Stomach smooth muscle (tissue), 2 donors: ENCODE measurements around the gene ILKAP.
"Not testable (repeated sequence)": the region's sequence is repeated elsewhere in the genome, so short reads cannot be mapped to it uniquely, and the experiment has no call there.

ENCODE experiments used
- H3K27ac ChIP-seq: one replicate; pipeline ENCODE4 v1.7.0; 2013; ENCODE audit warnings: mild to moderate bottlenecking, low read length, inconsistent platforms
- H3K27me3 ChIP-seq, 2 donors: one replicate each; pipeline ENCODE4 v1.7.0; 2013; ENCODE audit warnings: low read length in 2 of 2; ENCODE audit not compliant: insufficient read depth in 2 of 2, control insufficient read depth in 1 of 2
- H3K36me3 ChIP-seq, 2 donors: one replicate each; pipeline ENCODE4 v1.7.0; 2013; ENCODE audit warnings: low read length in 2 of 2; ENCODE audit not compliant: control insufficient read depth in 2 of 2, insufficient read depth in 2 of 2
- H3K4me1 ChIP-seq: one replicate; pipeline ENCODE4 v1.7.0; 2013; ENCODE audit warnings: low read length; ENCODE audit not compliant: control insufficient read depth, insufficient read depth
- H3K4me3 ChIP-seq, 2 donors: one replicate each; pipeline ENCODE4 v1.7.0; 2013; ENCODE audit warnings: low read length in 2 of 2
- H3K9ac ChIP-seq, 2 donors: one replicate each; pipeline ENCODE4 v1.7.0; 2013; ENCODE audit warnings: low read length in 2 of 2, mild to moderate bottlenecking in 1 of 2
- H3K9me3 ChIP-seq, 2 donors: one replicate each; pipeline ENCODE4 v1.7.0; 2013; ENCODE audit warnings: low read length in 2 of 2; ENCODE audit not compliant: control insufficient read depth in 2 of 2
- donor health status: healthy.
- donor health status: Pancreatic carcinoma.

The ILKAP gene

GRCh38 chr2:238187618-238188548 is 15.6 kb downstream of the ILKAP start:
- H3K27me3 ChIP-seq, result no peaks in the 10 kb centered on the region
- H3K9ac ChIP-seq, result no peak overlapping the region
- H3K36me3 ChIP-seq, result peaks cover 65% of the 10 kb centered on the region in 2 donors
- no peak overlapping the region for H3K4me3 ChIP-seq
- H3K27ac ChIP-seq, result no peak overlapping the region
- H3K9me3 ChIP-seq, result no peaks in the 10 kb centered on the region
- peaks cover under 1% of the 10 kb centered on the region for H3K4me1 ChIP-seq

GRCh38 chr2:238183821-238184220 is 19.7 kb downstream of the ILKAP start:
- no peak overlapping the region for H3K9ac ChIP-seq
- no peak overlapping the region for H3K27ac ChIP-seq
- peaks cover 78 to 82% of the 10 kb centered on the region in 2 donors for H3K36me3 ChIP-seq
- no peak overlapping the region for H3K4me3 ChIP-seq
- H3K9me3 ChIP-seq, result no peaks in the 10 kb centered on the region
- peaks cover 3% of the 10 kb centered on the region for H3K4me1 ChIP-seq
- no peaks in the 10 kb centered on the region for H3K27me3 ChIP-seq

- H3K27ac ChIP-seq, result no peak overlapping the region
- peaks cover 72 to 76% of the 10 kb centered on the region in 2 donors for H3K36me3 ChIP-seq
- no peaks in the 10 kb centered on the region for H3K9me3 ChIP-seq
- no peak overlapping the region for H3K9ac ChIP-seq
- no peaks in the 10 kb centered on the region for H3K27me3 ChIP-seq
- H3K4me3 ChIP-seq, result no peak overlapping the region
- peaks cover 3% of the 10 kb centered on the region for H3K4me1 ChIP-seq
Observed at GRCh38 chr2:238182362-238182761, 21.1 kb downstream of the ILKAP start.

GRCh38 chr2:238180554-238180953 is 22.9 kb downstream of the ILKAP start:
- Histone ChIP-seq H3K27ac (no peak overlapping the region), H3K36me3 (peaks cover 64 to 68% of the 10 kb centered on the region in 2 donors), H3K27me3 (no peaks in the 10 kb centered on the region), H3K4me1 (peaks cover 3% of the 10 kb centered on the region), H3K4me3 (no peak overlapping the region), H3K9ac (no peak overlapping the region), H3K9me3 (no peaks in the 10 kb centered on the region)

- H3K4me1 ChIP-seq, result no peaks in the 10 kb centered on the region
- no peak overlapping the region for H3K4me3 ChIP-seq
- H3K27me3 ChIP-seq, result no peaks in the 10 kb centered on the region
- H3K9me3 ChIP-seq, result no peaks in the 10 kb centered on the region
- peaks cover 62 to 67% of the 10 kb centered on the region in 2 donors for H3K36me3 ChIP-seq
- no peak overlapping the region for H3K27ac ChIP-seq
- no peak overlapping the region for H3K9ac ChIP-seq
Observed at GRCh38 chr2:238176613-238177012, 26.9 kb downstream of the ILKAP start.

- Histone ChIP-seq H3K36me3 (peaks cover 61 to 62% of the 10 kb centered on the region in 2 donors), H3K27ac (no peak overlapping the region), H3K9ac (no peak overlapping the region), H3K4me1 (peaks cover 10% of the 10 kb centered on the region), H3K27me3 (no peaks in the 10 kb centered on the region), H3K9me3 (no peaks in the 10 kb centered on the region), H3K4me3 (no peak overlapping the region)
Observed at GRCh38 chr2:238174701-238175100, 28.8 kb downstream of the ILKAP start.

GRCh38 chr2:238174291-238174690 is 29.2 kb downstream of the ILKAP start:
- H3K9ac ChIP-seq, result no peak overlapping the region
- H3K27ac ChIP-seq, result no peak overlapping the region
- no peaks in the 10 kb centered on the region for H3K27me3 ChIP-seq
- peaks cover 58 to 60% of the 10 kb centered on the region in 2 donors for H3K36me3 ChIP-seq
- H3K4me1 ChIP-seq, result peaks cover 14% of the 10 kb centered on the region
- no peak overlapping the region for H3K4me3 ChIP-seq
- H3K9me3 ChIP-seq, result no peaks in the 10 kb centered on the region

GRCh38 chr2:238173692-238174091 is 29.8 kb downstream of the ILKAP start:
- no peak overlapping the region for H3K9ac ChIP-seq
- no peak overlapping the region for H3K27ac ChIP-seq
- no peaks in the 10 kb centered on the region for H3K9me3 ChIP-seq
- H3K4me1 ChIP-seq, result peaks cover 18% of the 10 kb centered on the region
- H3K4me3 ChIP-seq, result no peak overlapping the region
- peaks cover 56 to 60% of the 10 kb centered on the region in 2 donors for H3K36me3 ChIP-seq
- no peaks in the 10 kb centered on the region for H3K27me3 ChIP-seq

GRCh38 chr2:238172439-238172838 is 31.1 kb downstream of the ILKAP start:
- H3K9ac ChIP-seq, result no peak overlapping the region
- peaks cover 53 to 54% of the 10 kb centered on the region in 2 donors for H3K36me3 ChIP-seq
- no peak overlapping the region for H3K4me3 ChIP-seq
- peaks cover 18% of the 10 kb centered on the region for H3K4me1 ChIP-seq
- no peaks in the 10 kb centered on the region for H3K9me3 ChIP-seq
- no peak overlapping the region for H3K27ac ChIP-seq
- no peaks in the 10 kb centered on the region for H3K27me3 ChIP-seq

- Histone ChIP-seq H3K36me3 (peaks cover 52 to 54% of the 10 kb centered on the region in 2 donors), H3K4me3 (no peak overlapping the region), H3K4me1 (peaks cover 20% of the 10 kb centered on the region), H3K27ac (no peak overlapping the region), H3K27me3 (no peaks in the 10 kb centered on the region), H3K9ac (no peak overlapping the region), H3K9me3 (no peaks in the 10 kb centered on the region)
Observed at GRCh38 chr2:238171575-238172187, 31.8 kb downstream of the ILKAP start.

- H3K27me3 ChIP-seq, H3K9ac ChIP-seq, H3K9me3 ChIP-seq, H3K27ac ChIP-seq, H3K4me3 ChIP-seq: not testable (repeated sequence)
- Histone ChIP-seq H3K4me1 (peaks cover 20% of the 10 kb centered on the region), H3K36me3 (peaks cover 49 to 51% of the 10 kb centered on the region in 2 donors)
Observed at GRCh38 chr2:238171072-238171431, 32.4 kb downstream of the ILKAP start.
